Ascending aorta (tissue), 2 donors: ENCODE results near the gene ASNS. TPM values are rescaled to one million over a fixed set of nuclear protein-coding genes. Genes with fewer than 3 reads are reported as not detected.

Experiments
- DNase-seq, 2 donors: peaks; one replicate each; pipeline ENCODE4 v3.0.0-alpha.2; 2019; ENCODE audit warnings: low spot score in 2 of 2
- H3K27ac ChIP-seq, 2 donors: fragments of 200-600 bp; sonication (generic); one replicate each; pipeline ENCODE4 v1.5.1; 2016 to 2017; ENCODE audit warnings: mild to moderate bottlenecking in 1 of 2
- H3K27me3 ChIP-seq: fragments of 200-600 bp; sonication (generic); one replicate; pipeline ENCODE4 v1.5.1; 2017
- H3K36me3 ChIP-seq, 2 donors: fragments of 200-600 bp; sonication (generic); one replicate each; pipeline ENCODE4 v1.5.1; 2016
- H3K4me1 ChIP-seq, 2 donors: fragments of 200-600 bp; sonication (generic); one replicate each; pipeline ENCODE4 v1.5.1; 2016 to 2017; ENCODE audit warnings: mild to moderate bottlenecking in 1 of 2
- H3K4me3 ChIP-seq, 2 donors: fragments of 200-600 bp; sonication (generic); one replicate each; pipeline ENCODE4 v1.5.1; 2016 to 2017; ENCODE audit warnings: mild to moderate bottlenecking in 1 of 2
- H3K9me3 ChIP-seq, 2 donors: fragments of 200-600 bp; sonication (generic); one replicate each; pipeline ENCODE4 v1.5.1; 2016
- intact Hi-C: fragments of 100-400 bp; cut with DNase I; formaldehyde crosslinking; loops from one replicate; pipeline ENCODE4 v1.15.1; 2023
- total RNA-seq: library from RNA; depleted of rRNA; stranded (reverse); fragments of >200 nt; gene quantifications from one replicate; pipeline ENCODE4 v1.1.0, GENCODE V29; 2016
- TF ChIP-seq, protein P1 (sequence below), 3 experiments: fragments of 200-600 bp in 2 of 3; fragments of 450-650 bp in 1 of 3; sonication (generic) in 2 of 3; IDR thresholded peaks; one replicate each; pipeline ENCODE4 v1.5.1; 2016 to 2019; ENCODE audit warnings: antibody characterized with exemption in 3 of 3, mild to moderate bottlenecking in 1 of 3, moderate library complexity in 1 of 3

ASNS gene
- total RNA-seq, 1 donor from 2014 or later: 41.7 TPM

DNA sequence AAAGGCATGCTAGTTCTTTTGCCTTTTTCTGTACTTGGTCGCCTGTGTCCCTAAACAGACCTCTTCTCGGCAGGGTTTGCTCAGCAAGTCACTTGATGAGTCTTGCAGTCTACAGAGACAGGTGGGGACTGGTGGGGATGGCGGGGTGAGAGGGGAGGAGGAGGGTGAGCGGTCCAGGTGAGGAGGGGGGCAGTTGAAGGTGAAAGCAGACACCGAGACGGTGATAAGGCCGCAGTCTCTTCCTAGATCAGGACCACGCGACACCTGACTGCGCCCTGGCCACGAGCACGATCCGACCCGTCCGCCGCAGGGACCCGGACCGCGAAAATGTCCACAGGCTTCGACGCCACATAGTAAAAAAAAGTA, 566 bp downstream of the ASNS start:
- peak overlapping the region; percentile 86 to 94 for H3K4me3 ChIP-seq
- intact Hi-C loops: loop anchor here (10.0 kb wide), 1 partner anchor 103 kb away; no protein-coding TSS in a partner anchor
- no peak for DNase-seq
- H3K27ac ChIP-seq: peak overlapping the region; percentile 68 to 86
- TF ChIP-seq, protein P1, sequence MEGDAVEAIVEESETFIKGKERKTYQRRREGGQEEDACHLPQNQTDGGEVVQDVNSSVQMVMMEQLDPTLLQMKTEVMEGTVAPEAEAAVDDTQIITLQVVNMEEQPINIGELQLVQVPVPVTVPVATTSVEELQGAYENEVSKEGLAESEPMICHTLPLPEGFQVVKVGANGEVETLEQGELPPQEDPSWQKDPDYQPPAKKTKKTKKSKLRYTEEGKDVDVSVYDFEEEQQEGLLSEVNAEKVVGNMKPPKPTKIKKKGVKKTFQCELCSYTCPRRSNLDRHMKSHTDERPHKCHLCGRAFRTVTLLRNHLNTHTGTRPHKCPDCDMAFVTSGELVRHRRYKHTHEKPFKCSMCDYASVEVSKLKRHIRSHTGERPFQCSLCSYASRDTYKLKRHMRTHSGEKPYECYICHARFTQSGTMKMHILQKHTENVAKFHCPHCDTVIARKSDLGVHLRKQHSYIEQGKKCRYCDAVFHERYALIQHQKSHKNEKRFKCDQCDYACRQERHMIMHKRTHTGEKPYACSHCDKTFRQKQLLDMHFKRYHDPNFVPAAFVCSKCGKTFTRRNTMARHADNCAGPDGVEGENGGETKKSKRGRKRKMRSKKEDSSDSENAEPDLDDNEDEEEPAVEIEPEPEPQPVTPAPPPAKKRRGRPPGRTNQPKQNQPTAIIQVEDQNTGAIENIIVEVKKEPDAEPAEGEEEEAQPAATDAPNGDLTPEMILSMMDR (IDR thresholded peaks at IDR 0.05): no peak
- H3K36me3 ChIP-seq: no peaks in the 10 kb centered on the region
- H3K27me3 ChIP-seq: no peaks in the 10 kb centered on the region
- peaks cover 0 to 3% of the 10 kb centered on the region in 2 donors for H3K4me1 ChIP-seq
- no peaks in the 10 kb centered on the region for H3K9me3 ChIP-seq

DNA sequence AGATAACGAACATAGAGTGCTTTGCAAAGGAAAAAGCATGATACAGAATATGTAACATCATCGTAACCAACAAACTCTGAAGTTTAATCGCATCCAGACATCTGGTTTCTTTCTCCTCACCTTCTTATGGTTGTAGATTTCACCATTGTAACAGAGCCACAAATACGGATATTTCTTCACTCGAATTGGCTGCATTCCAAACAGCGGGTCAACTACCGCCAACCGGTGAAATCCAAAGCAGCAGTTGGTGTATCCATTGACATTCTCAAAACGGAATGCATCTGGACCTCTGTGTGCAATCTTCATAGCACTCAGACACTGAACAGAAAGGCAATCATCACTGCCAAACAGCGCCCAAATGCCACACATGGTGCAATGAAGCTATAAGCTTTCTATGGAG, 3.4 kb downstream of the ASNS start:
- Histone ChIP-seq H3K4me3 (no peak overlapping the region), H3K27ac (no peak overlapping the region), H3K4me1 (peaks cover 0 to 3% of the 10 kb centered on the region in 2 donors), H3K27me3 (no peaks in the 10 kb centered on the region), H3K9me3 (no peaks in the 10 kb centered on the region), H3K36me3 (peaks cover 0 to 5% of the 10 kb centered on the region in 2 donors)
- TF ChIP-seq, protein P1 (IDR thresholded peaks at IDR 0.05): no peak
- intact Hi-C loops: loop anchor here (10.0 kb wide), 1 partner anchor 296 kb away; no protein-coding TSS in a partner anchor
- no peak for DNase-seq

DNA sequence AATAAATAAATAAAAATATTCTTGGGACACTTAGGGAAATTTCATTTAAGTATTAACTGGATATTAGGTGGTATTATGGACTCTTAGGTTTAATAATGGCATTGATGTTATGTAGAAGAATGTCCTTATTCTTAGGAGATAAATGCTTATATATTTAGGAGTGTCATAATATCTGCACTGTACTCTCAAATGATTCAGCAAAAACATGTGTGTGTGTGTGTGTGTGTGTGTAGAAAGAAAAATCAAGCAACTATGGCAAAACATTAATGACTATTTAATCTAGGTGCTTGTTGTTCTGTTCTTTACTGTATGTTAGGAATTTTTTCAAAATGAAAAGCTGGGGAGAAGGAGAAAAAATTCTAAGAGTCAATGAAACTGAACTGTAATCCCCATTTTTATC, 3.9 kb downstream of the ASNS start:
- intact Hi-C loops: loop anchor here (10.0 kb wide), 1 partner anchor 296 kb away; no protein-coding TSS in a partner anchor
- H3K27ac ChIP-seq: no peak overlapping the region
- TF ChIP-seq, protein P1 (IDR thresholded peaks at IDR 0.05): no peak
- no peak overlapping the region for H3K4me3 ChIP-seq
- H3K9me3 ChIP-seq: no peaks in the 10 kb centered on the region
- no peaks in the 10 kb centered on the region for H3K27me3 ChIP-seq
- H3K4me1 ChIP-seq: peaks cover 0 to 3% of the 10 kb centered on the region in 2 donors
- H3K36me3 ChIP-seq: peaks cover 0 to 5% of the 10 kb centered on the region in 2 donors
- no peak for DNase-seq

DNA sequence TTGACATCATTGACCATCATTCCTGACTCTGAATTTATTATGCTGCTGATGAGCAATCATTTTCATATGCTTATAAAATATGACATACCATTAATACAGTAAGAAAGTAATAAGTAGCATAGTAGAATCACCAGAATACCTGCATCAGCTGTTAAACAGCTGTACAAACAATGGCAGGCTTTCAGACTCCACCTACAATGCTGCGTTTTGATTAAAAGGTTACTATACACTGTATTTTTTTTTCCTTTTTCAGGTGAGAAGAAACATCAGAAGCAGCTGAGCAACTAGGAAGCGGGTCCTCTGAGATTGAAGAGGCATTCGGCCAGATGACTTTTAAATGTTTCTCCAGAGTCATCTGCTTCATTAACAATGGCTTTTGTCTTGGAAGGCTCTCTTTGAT, 7.1 kb downstream of the ASNS start:
- Histone ChIP-seq H3K27ac (no peak overlapping the region), H3K4me3 (no peak overlapping the region), H3K36me3 (peaks cover 0 to 5% of the 10 kb centered on the region in 2 donors), H3K4me1 (no peaks in the 10 kb centered on the region), H3K27me3 (no peaks in the 10 kb centered on the region), H3K9me3 (no peaks in the 10 kb centered on the region)
- intact Hi-C loops: loop anchor here (10.0 kb wide), 1 partner anchor 300 kb away; no protein-coding TSS in a partner anchor
- no peak for DNase-seq
- TF ChIP-seq, protein P1 (IDR thresholded peaks at IDR 0.05): no peak

DNA sequence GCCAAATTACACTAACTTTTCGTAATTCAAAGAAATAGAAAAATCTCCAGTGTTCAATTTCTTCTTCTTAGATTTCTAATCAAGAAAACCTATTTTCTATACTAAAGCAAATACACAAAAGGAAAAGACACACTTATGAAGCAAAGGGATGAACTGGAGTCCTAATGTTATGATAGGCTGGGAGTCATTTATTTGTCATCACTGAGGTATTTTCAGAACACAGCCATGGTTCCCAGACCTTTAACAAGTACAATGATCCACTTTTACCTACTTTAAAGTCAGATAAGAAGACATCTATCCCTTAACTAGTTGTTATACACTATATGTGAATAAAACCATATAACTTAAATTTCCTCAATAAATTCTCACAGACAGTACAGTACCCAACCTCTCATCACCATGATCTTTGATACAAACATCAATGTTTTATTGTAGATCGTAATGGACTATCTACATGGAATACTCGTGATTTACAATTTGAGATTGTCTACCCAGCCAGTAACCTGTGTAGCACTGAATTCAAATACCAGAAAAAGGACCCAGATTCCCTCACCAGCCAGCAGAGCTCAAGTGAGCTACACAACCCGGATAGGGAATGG, 12.5 kb downstream of the ASNS start:
- DNase-seq: no peak
- Histone ChIP-seq H3K27me3 (no peaks in the 10 kb centered on the region), H3K4me1 (no peaks in the 10 kb centered on the region), H3K36me3 (peaks cover 5 to 31% of the 10 kb centered on the region in 2 donors), H3K27ac (no peak overlapping the region), H3K4me3 (no peak overlapping the region), H3K9me3 (no peaks in the 10 kb centered on the region)
- intact Hi-C loops: loop anchor here (10.0 kb wide), 1 partner anchor 305 kb away; no protein-coding TSS in a partner anchor
- TF ChIP-seq, protein P1 (IDR thresholded peaks at IDR 0.05): no peak
